Mucosa of stomach (tissue), 1 donor: ENCODE data around the gene GFM2.
"Not testable (repeated sequence)": the region's sequence is repeated elsewhere in the genome, so short reads cannot be mapped to it uniquely, and the experiment has no call there.

Experiments
- H3K27me3 ChIP-seq: one replicate; pipeline ENCODE4 v1.7.0; 2013; ENCODE audit warnings: mild to moderate bottlenecking, low read length; ENCODE audit not compliant: control insufficient read depth, insufficient read depth
- H3K36me3 ChIP-seq: one replicate; pipeline ENCODE4 v1.7.0; 2013; ENCODE audit warnings: low read length; ENCODE audit not compliant: control insufficient read depth, insufficient read depth
- H3K4me1 ChIP-seq: one replicate; pipeline ENCODE4 v1.7.0; 2013; ENCODE audit warnings: mild to moderate bottlenecking, low read length; ENCODE audit not compliant: control insufficient read depth, insufficient read depth
- H3K4me3 ChIP-seq: one replicate; pipeline ENCODE4 v1.7.0; 2013; ENCODE audit warnings: low read length
- H3K9ac ChIP-seq: one replicate; pipeline ENCODE4 v1.7.0; 2013; ENCODE audit warnings: mild to moderate bottlenecking, low read length, moderate library complexity
- H3K9me3 ChIP-seq: one replicate; pipeline ENCODE4 v1.7.0; 2013; ENCODE audit warnings: mild to moderate bottlenecking, low read length, moderate library complexity; ENCODE audit not compliant: control insufficient read depth
- donor health status: Pancreatic carcinoma.

The GFM2 gene

DNA sequence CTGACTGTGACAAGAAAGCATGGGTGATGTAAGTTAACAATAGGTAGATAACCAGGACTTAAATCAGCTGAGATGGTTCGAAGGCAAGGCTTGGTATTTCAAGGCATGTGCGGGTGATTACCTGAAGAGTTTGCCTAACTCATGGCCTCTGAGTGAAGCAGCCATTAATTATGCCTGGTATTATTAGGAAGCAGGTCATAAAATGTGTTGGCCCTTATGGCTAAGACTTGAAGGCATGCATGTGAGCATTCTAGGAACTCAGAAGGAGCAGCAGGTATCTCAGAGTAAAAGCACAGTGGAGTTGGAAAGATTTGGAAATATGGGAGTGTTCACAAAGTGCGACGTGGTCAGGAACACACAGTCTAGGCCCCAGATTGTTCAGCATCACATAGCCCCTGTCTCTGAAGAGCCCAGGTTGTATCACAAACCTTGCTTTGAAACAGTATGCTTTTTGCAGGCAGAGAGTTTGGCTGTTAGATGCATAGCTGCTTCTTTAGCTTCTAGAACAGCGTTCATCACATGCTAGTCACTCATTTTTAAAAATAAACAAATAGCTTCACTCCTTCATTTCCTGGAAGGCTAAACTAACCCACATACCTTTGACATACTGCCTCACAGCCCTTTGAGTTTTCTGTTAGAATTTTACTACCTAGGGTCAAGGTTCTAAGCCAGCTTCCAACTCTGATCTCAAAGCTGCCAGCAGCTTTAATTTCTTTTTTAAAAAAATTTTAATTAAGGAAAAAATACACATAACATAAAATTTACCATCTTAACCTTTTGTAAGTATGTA lies 79.8 kb downstream of the GFM2 start:
- H3K36me3 ChIP-seq, result no peaks in the 10 kb centered on the region
- no peak overlapping the region for H3K9ac ChIP-seq
- no peaks in the 10 kb centered on the region for H3K27me3 ChIP-seq
- H3K4me3 ChIP-seq, result no peak overlapping the region
- peaks cover 16% of the 10 kb centered on the region for H3K4me1 ChIP-seq
- H3K9me3 ChIP-seq, result no peaks in the 10 kb centered on the region

DNA sequence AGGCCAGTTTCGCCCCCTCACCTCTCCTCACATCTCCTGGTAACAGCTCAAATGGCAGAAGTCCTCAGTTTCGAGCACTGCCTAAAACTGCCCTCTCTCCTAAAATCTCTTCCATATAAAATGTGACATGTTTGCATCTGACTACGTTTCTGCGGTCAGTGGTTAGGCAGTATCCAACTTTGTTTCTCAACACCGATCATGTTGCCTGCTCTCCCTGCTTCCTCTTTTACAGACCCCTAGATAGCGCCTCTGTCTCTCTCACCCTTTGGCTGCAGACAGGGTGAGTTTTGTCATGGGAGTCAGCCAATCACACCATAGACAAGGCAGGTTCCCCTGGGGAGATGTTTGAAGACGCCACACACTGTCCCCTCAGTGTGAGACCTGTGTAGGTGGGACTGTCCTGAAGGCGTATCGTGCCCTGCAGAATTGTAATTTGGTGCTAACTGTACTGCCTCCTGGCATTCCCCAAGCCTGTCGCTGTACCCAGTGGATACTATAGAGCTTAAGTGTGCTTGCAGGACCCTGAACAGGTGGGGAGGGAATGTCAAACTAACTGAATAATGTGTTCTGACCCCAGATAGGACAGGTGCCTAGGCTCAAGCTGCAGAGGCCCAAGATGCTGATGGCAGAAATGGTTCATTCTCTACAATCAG lies 80.8 kb downstream of the GFM2 start:
- H3K9me3 ChIP-seq, result no peaks in the 10 kb centered on the region
- H3K4me1 ChIP-seq, result peaks cover 16% of the 10 kb centered on the region
- no peaks in the 10 kb centered on the region for H3K36me3 ChIP-seq
- peak overlapping the region; percentile 86 for H3K4me3 ChIP-seq
- no peaks in the 10 kb centered on the region for H3K27me3 ChIP-seq
- peak overlapping the region; percentile 83 for H3K9ac ChIP-seq

DNA sequence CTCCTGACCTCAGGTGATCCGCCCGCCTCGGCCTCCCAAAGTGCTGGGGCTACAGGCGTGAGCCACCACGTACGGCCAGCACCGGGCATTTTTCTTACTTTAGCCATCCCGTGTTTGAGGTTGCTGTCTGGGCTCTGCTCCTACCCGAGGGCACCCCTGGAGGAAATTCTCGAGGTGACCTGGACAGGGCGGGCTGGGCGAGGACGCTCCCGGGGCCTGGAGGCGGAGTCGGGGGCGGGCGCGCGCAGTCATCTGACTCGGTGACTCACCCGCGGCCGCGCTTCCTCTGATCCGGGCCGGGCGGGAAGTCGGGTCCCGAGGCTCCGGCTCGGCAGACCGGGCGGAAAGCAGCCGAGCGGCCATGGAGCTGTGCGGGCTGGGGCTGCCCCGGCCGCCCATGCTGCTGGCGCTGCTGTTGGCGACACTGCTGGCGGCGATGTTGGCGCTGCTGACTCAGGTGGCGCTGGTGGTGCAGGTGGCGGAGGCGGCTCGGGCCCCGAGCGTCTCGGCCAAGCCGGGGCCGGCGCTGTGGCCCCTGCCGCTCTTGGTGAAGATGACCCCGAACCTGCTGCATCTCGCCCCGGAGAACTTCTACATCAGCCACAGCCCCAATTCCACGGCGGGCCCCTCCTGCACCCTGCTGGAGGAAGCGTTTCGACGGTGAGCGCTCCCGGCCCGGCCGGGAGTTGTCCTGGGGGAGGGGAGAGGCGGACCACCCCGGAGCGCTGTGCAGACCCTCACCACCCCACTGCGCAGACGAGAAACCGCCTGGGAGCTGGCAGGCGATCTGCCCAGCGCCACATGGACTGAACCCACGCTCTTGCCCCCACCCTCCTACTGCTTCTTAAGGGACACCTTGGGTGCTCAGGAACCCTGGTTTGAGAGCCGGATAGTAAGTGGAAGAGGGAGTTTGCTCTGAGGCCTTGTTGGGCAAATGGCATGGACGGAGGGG lies 81.7 kb downstream of the GFM2 start, which contains the start of gene HEXB:
HEXB (plus strand) TSS at position 334 of the 952 bp plus-strand sequence; CDS start at position 362, 28 bp downstream.
- no peaks in the 10 kb centered on the region for H3K36me3 ChIP-seq
- peak within 1 kb of the TSS; percentile 83 for H3K9ac ChIP-seq
- peaks cover 16% of the 10 kb centered on the region for H3K4me1 ChIP-seq
- H3K9me3 ChIP-seq, result no peaks in the 10 kb centered on the region
- H3K27me3 ChIP-seq, result no peaks in the 10 kb centered on the region
- peak within 1 kb of the TSS; percentile 86 for H3K4me3 ChIP-seq

DNA sequence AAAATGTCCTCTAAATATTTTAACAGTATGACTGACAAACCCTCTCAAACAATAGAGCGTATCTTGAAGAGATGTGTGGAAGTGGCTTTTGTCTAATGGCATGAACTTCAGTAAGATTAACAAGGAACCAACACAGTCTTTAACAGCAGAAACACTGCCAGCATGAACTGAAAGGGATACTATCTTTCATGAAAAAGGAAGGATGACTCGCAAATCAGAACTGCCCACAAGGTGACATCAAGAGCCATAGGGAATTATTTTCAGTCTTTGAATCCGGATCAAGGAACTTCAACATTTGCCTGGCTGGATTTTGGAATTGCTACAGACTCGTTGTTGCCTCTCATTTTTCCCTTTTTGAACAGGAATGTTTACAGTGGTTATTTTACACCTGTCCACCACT lies 87.0 kb downstream of the GFM2 start:
- Histone ChIP-seq H3K9ac (no peak overlapping the region), H3K36me3 (no peaks in the 10 kb centered on the region), H3K4me3 (no peak overlapping the region)

DNA sequence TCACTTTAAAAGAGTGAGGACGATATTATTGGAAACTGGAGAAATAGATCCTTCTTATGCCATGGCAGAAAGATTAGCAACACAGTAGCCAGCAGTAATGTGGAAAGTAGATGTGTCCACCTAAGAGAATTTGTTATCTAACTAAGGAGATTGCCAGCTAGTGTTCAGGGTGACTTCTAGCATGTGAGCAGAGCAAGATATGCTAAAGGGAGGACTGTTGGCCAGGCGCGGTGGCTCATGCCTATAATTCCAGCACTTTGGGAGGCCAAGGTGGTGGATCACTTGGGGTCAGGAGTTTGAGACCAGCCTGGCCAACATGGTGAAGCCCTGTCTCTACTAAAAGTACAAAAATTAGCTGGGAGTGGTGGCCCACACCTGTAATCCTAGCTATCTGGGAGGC lies 87.6 kb downstream of the GFM2 start:
- not testable (repeated sequence) for H3K27me3 ChIP-seq, H3K9ac ChIP-seq, H3K9me3 ChIP-seq, H3K4me3 ChIP-seq, H3K4me1 ChIP-seq, H3K36me3 ChIP-seq

More for the DNA sequence above, 87.0 kb downstream of the GFM2 start:
- Histone ChIP-seq H3K9me3 (no peaks in the 10 kb centered on the region), H3K4me1 (no peaks in the 10 kb centered on the region), H3K27me3 (no peaks in the 10 kb centered on the region)

DNA sequence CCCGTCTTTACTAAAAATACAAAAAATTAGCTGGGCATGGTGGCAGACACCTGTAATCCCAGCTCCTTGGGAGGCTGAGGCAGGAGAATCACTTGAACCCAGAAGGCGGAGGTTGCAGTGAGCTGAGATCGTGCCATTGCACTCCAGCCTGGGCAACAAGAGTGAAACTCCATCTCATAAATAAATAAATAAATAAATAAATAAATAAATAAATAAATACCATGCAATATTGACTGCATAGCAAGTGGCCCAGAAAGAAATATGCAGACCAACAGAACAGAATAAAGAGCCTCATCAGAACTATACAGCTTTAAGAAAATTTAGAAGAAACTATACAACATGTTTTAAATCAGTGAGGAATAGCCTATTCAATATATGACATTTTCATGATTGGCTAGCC lies 88.8 kb downstream of the GFM2 start:
- not testable (repeated sequence) for H3K9ac ChIP-seq, H3K9me3 ChIP-seq, H3K4me3 ChIP-seq, H3K36me3 ChIP-seq, H3K27me3 ChIP-seq, H3K4me1 ChIP-seq

DNA sequence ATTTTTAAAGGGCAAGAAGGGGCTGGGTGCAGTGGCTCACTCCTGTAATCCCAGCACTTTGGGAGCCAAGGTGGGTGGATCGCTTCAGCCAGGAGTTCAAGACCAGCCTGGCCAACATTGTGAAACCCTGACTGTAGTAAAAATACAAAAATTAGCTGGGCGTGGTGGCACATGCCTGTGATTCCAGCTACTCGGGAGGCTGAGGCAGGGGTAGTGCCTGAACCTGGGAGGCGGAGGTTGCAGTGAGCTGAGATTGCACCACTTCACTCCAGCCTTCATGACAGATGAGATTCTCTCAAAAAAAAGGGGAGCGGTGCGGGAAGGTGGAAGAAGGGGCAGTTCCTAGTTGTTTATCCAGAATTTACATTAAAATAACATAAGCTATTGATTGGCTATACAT lies 90.5 kb downstream of the GFM2 start:
- not testable (repeated sequence) for H3K27me3 ChIP-seq, H3K9me3 ChIP-seq, H3K4me1 ChIP-seq, H3K4me3 ChIP-seq, H3K9ac ChIP-seq, H3K36me3 ChIP-seq

DNA sequence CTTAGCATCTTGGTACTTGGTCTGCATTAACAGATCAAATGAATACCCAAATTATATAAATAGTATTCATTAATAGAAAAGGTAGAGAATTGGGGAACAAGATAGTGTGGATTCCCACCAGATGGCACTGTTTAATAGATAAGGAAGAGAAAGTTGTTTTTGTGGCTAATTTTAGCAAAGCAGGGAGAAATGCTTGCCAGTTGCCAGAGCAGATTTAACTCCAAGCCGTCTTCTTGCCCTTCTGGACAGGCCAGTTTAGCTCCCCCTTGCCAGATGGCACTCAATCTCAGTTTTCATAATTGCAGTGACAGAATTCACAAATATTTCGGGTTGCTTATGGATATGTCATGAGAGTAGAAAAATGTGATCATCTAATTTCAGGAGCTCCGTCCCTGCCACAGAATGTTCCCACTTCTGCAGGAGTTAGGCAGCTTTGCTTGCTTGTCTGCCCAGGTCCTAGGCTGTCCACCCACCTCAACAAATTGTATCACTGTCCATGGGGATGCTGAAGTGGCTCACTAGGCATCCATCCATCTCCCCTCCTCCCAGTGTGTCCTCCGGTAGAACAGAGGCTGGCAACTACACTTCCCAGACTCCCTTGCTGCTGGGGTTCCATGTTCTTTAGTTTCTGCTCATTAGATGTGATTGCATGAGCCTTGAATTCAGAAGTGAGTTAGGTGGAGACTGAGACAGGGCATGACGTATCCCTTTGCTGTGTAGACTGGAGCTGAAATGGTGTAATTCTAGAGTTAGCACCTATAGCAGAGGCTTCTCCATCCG lies 93.7 kb downstream of the GFM2 start:
- Histone ChIP-seq H3K9ac (no peak overlapping the region), H3K27me3 (no peaks in the 10 kb centered on the region), H3K36me3 (no peaks in the 10 kb centered on the region), H3K4me1 (no peaks in the 10 kb centered on the region), H3K4me3 (no peak overlapping the region), H3K9me3 (no peaks in the 10 kb centered on the region)

DNA sequence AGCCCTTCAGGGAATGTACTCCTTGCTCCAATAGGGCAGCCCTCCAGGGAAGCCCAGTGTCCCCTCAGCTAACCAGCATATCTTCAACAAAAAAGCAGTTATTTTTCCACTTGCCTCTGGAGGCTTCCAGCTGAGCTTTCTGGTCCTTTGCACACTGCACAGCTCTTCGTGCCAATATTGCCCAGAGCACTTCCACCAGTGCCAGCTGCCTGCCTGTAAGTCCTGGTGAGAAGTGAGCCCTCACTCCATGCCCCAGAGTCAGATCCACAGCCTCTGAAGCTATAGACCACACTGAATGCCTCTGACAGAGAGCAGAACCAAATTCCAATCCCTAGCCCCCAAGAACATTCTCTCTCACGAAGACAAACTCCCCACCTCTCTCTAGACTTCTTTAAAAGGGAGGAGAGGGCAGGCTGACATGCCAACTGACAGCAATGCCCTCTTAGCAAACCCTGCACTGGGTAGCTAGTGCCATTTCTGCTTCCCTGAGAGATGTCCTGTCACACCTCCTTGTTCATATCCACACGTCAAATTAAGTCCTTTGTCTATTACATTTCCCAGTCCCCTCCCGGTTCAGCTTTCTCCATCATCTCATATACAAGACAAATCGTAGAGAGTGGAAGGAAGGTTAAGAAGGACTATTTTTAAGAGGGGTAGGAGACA lies 94.6 kb downstream of the GFM2 start:
- no peaks in the 10 kb centered on the region for H3K9me3 ChIP-seq
- H3K4me3 ChIP-seq, result no peak overlapping the region
- no peaks in the 10 kb centered on the region for H3K36me3 ChIP-seq
- H3K9ac ChIP-seq, result no peak overlapping the region
- no peaks in the 10 kb centered on the region for H3K27me3 ChIP-seq
- H3K4me1 ChIP-seq, result no peaks in the 10 kb centered on the region
